Esophagus (tissue), 2 donors: ENCODE measurements around the gene LZTS2. TPM values are rescaled to one million over a fixed set of nuclear protein-coding genes. Genes with fewer than 3 reads are reported as not detected.

Source experiments
- H3K27ac ChIP-seq, 2 donors: one replicate each; pipeline ENCODE4 v1.5.1; 2013; ENCODE audit warnings: low read depth in 2 of 2, mild to moderate bottlenecking in 2 of 2, inconsistent platforms in 1 of 2, low read length in 1 of 2, moderate library complexity in 1 of 2
- H3K27me3 ChIP-seq, 2 donors: one replicate each; pipeline ENCODE4 v1.6.1; 2013; ENCODE audit warnings: low read length in 2 of 2, control low read depth in 1 of 2, mild to moderate bottlenecking in 1 of 2; ENCODE audit not compliant: insufficient read depth in 2 of 2, control insufficient read depth in 1 of 2
- H3K36me3 ChIP-seq, 2 donors: one replicate each; pipeline ENCODE4 v1.6.1; 2013; ENCODE audit warnings: low read length in 1 of 2; ENCODE audit not compliant: control insufficient read depth in 2 of 2, insufficient read depth in 2 of 2
- H3K4me1 ChIP-seq, 2 donors: one replicate each; pipeline ENCODE4 v1.6.1; 2013; ENCODE audit warnings: low read length in 1 of 2; ENCODE audit not compliant: control insufficient read depth in 2 of 2, insufficient read depth in 2 of 2
- H3K4me3 ChIP-seq, 2 donors: one replicate each; pipeline ENCODE4 v1.5.1; 2013; ENCODE audit warnings: low read length in 2 of 2, mild to moderate bottlenecking in 2 of 2, low read depth in 1 of 2, moderate library complexity in 1 of 2
- H3K9me3 ChIP-seq, 2 donors: one replicate each; pipeline ENCODE4 v1.6.1; 2013; ENCODE audit warnings: mild to moderate bottlenecking in 2 of 2, low read depth in 1 of 2, low read length in 1 of 2, moderate library complexity in 1 of 2; ENCODE audit not compliant: control insufficient read depth in 2 of 2, insufficient read depth in 1 of 2
- WGBS, 2 donors: extraction: QIAGEN DNeasy Blood & Tissue Kit; methylation state at CpG; one replicate each; pipeline ENCODE4 v1.1.7; 2013; 5-methylcytosine and 5-hydroxymethylcytosine counted together
- polyA plus RNA-seq, 2 donors: library from polyadenylated mRNA; stranded (reverse); fragments of 200-250 nt; gene quantifications; one replicate each; pipeline ENCODE4 v1.2.3, GENCODE V29; 2013
- donor health status: healthy with polysubstance abuse.
- donor health status: Bipolar disorder and iron deficiency.

The LZTS2 gene
- polyA plus RNA-seq, 2 donors = 31.8 to 34.9 TPM

DNA sequence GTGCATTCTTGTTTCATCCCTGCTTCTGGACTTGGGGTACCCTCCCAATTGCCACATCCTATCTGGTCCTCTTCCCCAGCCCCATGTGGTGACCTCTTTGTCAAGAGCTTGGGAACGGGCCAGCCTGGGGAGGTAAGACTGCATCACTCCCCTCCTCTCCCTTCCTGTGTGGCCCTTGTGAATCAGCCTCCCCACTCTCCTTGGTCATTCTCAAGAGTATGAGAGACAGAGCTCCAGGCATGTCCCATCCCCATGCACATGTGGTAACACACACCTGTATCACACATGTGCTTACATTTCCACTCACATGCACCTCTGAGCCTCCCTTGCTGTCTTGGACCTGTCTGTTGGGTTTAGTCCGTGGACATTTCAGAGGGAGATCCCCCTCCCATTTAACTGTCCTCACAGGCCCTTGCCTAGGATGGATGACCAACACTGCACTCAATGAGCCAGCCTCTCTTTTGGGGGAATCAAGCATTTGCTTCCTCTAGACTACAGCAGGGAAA lies 14.9 kb upstream of the LZTS2 start:
- Histone ChIP-seq H3K4me1 (peaks cover 12 to 18% of the 10 kb centered on the region in 2 donors), H3K36me3 (peaks cover 11 to 22% of the 10 kb centered on the region in 2 donors), H3K27ac (no peak overlapping the region), H3K4me3 (no peak overlapping the region), H3K27me3 (no peaks in the 10 kb centered on the region), H3K9me3 (no peaks in the 10 kb centered on the region)
- WGBS, 2 donors = 79 to 82% methylated on average over 2 of the region's 2 CpGs

DNA sequence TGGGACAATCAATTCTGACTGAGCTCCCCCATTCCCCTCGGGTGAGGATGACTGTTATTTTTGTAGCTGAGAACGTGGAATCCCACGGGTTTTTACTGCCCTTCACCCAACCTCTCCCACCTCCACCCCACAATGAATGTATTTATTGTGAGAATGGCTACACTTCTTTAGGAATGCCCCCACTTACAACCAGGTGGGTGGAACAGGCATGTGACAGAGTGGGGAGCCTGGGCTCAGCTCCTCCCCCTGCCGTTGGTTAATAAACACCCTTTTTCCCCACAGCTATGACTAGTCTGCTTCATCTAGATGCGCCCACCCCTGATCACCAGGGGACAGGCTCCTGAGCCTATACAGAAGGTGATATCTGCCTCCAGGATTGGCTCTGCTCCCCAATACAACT lies 14.3 kb upstream of the LZTS2 start:
- H3K27ac ChIP-seq = no peak overlapping the region

DNA sequence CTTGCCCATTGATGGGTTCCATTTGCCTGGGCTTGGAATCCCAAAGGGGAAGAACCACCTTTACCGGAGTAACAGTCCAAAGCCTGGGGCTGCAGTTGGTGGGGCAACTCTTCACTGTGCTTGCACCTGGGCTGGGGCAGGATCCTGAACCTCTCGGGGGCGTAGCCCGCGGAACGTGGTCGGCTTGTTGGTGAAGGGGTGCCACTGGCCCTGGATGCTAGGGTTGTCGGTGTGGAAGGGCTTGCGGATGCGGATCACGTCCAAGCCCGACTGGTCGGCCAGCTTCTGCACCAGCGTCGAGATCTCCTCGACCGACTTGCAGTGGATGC lies 13.0 kb upstream of the LZTS2 start:
- H3K27me3 ChIP-seq = no peaks in the 10 kb centered on the region

More for the DNA sequence above, 14.3 kb upstream of the LZTS2 start:
- Histone ChIP-seq H3K27me3 (no peaks in the 10 kb centered on the region), H3K4me1 (peaks cover 12 to 18% of the 10 kb centered on the region in 2 donors), H3K4me3 (no peak overlapping the region), H3K36me3 (peaks cover 11 to 20% of the 10 kb centered on the region in 2 donors), H3K9me3 (no peaks in the 10 kb centered on the region)
- 62 to 68% methylated on average over 5 of the region's 5 CpGs for WGBS, 2 donors

DNA sequence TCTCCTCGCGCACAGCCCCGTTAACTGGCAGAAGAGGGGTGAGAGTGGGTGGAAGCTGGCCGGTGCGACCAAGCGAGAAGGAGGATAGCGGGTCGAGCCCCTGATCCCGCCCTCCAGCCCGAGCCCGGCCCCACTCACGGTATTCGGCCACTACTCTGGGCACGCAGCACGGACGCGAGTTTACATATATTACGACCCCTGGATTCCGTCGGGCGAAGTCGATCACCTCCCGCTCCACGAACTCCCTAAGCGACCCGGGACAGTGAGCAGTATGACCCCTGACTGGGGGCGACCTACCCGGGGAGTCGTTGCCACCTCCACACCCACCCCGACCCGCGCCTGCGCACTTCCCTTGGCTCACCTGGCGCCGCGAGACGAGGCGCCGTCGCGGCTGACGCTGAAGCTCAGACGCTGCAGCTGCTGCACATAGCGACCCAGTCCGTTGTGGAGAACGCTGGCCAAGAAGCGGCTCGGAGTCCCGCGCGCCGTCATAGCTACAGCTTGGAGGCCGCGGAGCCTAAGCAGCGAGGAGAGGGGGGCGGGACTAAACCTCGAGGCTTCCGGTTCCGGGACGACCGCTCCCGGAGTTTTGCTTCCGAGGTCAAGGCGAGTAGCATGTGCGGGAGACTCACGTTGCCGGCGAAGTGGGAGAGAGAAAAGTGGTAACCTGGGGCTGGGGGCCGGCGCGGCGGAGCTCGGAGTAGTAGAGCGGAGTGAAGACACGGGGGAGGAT lies 12.5 kb upstream of the LZTS2 start, which contains the start of the genes MRPL43 and TWNK:
Gene MRPL43, minus strand, starts transcription at position 546 of the 733 bp plus-strand sequence. Its CDS starts 54 bp downstream, at position 492.
Gene TWNK, plus strand, starts transcription at position 592 of the 733 bp plus-strand sequence. CDS start 668 bp downstream, outside the sequence.
- Histone ChIP-seq H3K27ac (peak within 1 kb of the TSS; percentile 81 to 90), H3K27me3 (no peaks in the 10 kb centered on the region), H3K9me3 (no peaks in the 10 kb centered on the region), H3K4me3 (peak within 1 kb of the TSS; percentile 82 to 97), H3K4me1 (peaks cover 12 to 18% of the 10 kb centered on the region in 2 donors), H3K36me3 (peaks cover 14 to 26% of the 10 kb centered on the region in 2 donors)
- WGBS, 2 donors = 0 to 1% methylated on average over 66 to 75 of the region's 75 CpGs

More for the DNA sequence above, 13.0 kb upstream of the LZTS2 start:
- Histone ChIP-seq H3K9me3 (no peaks in the 10 kb centered on the region), H3K27ac (no peak overlapping the region), H3K36me3 (peaks cover 15 to 26% of the 10 kb centered on the region in 2 donors), H3K4me1 (peaks cover 12 to 18% of the 10 kb centered on the region in 2 donors), H3K4me3 (peak overlapping the region; percentile 82 to 97)
- 13 to 16% methylated on average over 17 of the region's 17 CpGs for WGBS, 2 donors

DNA sequence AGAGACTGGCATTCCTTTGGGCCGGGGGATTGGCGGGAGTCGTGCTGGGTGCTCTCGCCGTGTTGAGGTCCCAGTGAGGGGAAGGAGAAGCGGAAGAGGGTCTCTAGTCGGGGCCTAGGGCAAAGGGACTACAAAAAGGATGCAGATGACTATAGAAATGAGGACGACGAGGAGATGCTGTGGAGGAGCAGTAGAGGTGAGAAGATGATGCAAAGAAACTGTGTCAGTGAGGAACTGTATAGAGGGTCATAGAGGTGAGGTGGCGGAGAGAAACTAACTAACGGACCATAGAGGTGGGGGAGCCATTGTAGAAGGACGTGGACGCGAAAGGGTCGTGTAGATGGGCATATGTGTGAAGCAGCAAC lies 11.9 kb upstream of the LZTS2 start:
- Histone ChIP-seq H3K9me3 (no peaks in the 10 kb centered on the region), H3K27ac (peak overlapping the region; percentile 81 to 90), H3K4me1 (peaks cover 12 to 18% of the 10 kb centered on the region in 2 donors), H3K4me3 (peak overlapping the region; percentile 82 to 97), H3K27me3 (no peaks in the 10 kb centered on the region), H3K36me3 (peaks cover 14 to 26% of the 10 kb centered on the region in 2 donors)
- WGBS, 2 donors = 1 to 2% methylated on average over 15 of the region's 15 CpGs

DNA sequence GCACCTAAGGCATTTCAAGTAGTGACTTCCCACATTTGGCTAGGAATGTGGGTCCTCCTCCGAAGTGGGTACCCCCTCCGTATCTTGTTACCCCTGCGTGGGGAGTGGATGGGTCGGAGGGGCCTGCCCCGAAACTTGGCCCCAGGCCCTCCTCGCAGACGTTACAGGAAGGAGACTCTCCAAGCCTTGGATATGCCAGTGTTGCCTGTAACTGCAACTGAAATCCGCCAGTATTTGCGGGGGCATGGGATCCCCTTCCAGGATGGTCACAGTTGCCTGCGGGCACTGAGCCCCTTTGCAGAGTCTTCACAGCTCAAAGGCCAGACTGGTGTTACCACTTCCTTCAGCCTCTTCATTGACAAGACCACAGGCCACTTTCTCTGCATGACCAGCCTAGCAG lies 11.4 kb upstream of the LZTS2 start:
- Histone ChIP-seq H3K4me1 (peaks cover 12 to 18% of the 10 kb centered on the region in 2 donors), H3K9me3 (no peaks in the 10 kb centered on the region), H3K27ac (no peak overlapping the region), H3K4me3 (peak overlapping the region; percentile 82 to 97), H3K36me3 (peaks cover 15 to 26% of the 10 kb centered on the region in 2 donors), H3K27me3 (no peaks in the 10 kb centered on the region)
- WGBS, 2 donors = 55 to 62% methylated on average over 10 of the region's 10 CpGs

DNA sequence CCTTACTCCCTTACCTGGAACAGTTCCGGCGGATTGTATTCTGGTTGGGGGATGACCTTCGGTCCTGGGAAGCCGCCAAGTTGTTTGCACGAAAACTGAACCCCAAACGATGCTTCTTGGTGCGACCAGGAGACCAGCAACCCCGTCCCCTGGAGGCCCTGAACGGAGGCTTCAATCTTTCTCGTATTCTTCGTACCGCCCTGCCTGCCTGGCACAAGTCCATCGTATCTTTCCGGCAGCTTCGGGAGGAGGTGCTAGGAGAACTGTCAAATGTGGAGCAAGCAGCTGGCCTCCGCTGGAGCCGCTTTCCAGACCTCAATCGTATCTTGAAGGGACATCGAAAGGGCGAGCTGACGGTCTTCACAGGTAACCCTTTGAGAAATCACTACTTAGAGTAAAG lies 10.5 kb upstream of the LZTS2 start:
- Histone ChIP-seq H3K4me3 (no peak overlapping the region), H3K27me3 (no peaks in the 10 kb centered on the region), H3K9me3 (no peaks in the 10 kb centered on the region), H3K36me3 (peaks cover 13 to 22% of the 10 kb centered on the region in 2 donors), H3K27ac (no peak overlapping the region), H3K4me1 (peaks cover 12 to 18% of the 10 kb centered on the region in 2 donors)
- WGBS, 2 donors = 86 to 88% methylated on average over 21 of the region's 21 CpGs

DNA sequence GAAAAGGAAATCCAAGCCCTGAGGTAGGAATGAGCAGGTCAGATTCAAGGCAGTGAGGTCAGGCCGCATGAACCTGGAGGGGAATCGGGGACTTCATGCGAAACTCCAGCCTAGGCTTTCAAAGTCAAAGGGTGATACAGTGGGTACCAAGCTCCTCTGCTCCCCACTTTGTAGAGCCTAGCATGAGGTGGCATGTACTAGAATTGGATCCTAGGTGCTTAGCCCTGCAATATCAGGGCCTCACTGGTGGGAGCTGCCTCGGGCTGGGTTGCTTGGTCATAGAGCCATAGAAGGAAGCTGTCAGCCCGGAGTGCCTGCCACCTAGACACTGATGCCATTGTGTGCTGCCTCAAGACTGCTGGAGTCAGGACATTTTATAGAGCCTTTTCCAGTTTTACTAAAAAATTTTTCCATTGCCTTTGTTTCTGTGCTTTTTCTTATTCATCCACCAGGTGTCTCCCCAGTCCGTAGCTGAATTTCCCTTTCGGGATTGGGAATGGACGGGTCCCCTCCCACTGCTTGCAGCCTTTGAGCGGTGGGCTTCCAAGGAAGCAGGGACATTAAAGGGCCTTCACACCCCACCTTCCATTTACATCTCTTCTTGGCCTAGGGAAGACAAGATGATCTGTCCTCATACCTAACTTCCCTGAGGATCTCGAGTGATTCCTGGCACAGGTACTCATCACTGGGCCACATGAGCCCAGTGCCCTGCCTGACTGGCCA lies 5.5 kb upstream of the LZTS2 start:
- Histone ChIP-seq H3K9me3 (no peaks in the 10 kb centered on the region), H3K4me3 (no peak overlapping the region), H3K27me3 (no peaks in the 10 kb centered on the region), H3K36me3 (peaks cover 13 to 22% of the 10 kb centered on the region in 2 donors), H3K27ac (no peak overlapping the region), H3K4me1 (peaks cover 3 to 16% of the 10 kb centered on the region in 2 donors)
- WGBS, 2 donors = 48 to 55% methylated on average over 10 of the region's 10 CpGs

DNA sequence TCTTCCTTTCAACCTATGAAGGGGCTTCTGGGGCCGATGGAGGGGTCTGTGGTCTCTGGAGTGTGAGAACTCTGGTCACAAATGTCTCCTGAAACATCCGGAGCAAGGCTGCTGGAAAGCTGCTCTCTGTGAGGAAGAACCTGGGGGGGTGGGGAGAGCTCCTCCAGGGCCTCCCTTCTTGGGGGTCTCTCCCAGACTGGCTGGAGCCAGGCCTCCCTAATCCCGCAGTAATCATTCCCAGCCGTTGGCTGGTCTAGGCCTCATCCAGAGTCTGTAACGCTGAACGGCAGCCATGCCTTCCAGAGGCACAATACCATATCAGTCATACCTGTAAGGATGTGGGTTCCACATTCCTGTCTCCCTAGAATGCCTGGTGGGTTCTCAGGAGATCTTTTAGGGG lies 4.4 kb upstream of the LZTS2 start:
- no peak overlapping the region for H3K27ac ChIP-seq
- H3K36me3 ChIP-seq = peaks cover 13 to 17% of the 10 kb centered on the region in 2 donors
- H3K4me1 ChIP-seq = peaks cover 3 to 10% of the 10 kb centered on the region in 2 donors
- WGBS, 2 donors = 62 to 67% methylated on average over 6 of the region's 6 CpGs
- H3K27me3 ChIP-seq = no peaks in the 10 kb centered on the region
- H3K9me3 ChIP-seq = no peaks in the 10 kb centered on the region
- no peak overlapping the region for H3K4me3 ChIP-seq
